Measurements from ENCODE around the gene ZFAND3.

The ZFAND3 gene

GRCh38 chr6:37993596-37993995, 174.1 kb downstream of the ZFAND3 start:
- no peak for DNase-seq

GRCh38 chr6:37994223-37994622, 174.7 kb downstream of the ZFAND3 start:
- no peak for DNase-seq

- DNase-seq = no peak
Measured at GRCh38 chr6:37998366-37998765, 178.8 kb downstream of the ZFAND3 start.

GRCh38 chr6:38001386-38001785, 181.9 kb downstream of the ZFAND3 start:
- DNase-seq = no peak

- no peak for DNase-seq
Measured at GRCh38 chr6:38004908-38005307, 185.4 kb downstream of the ZFAND3 start.

GRCh38 chr6:38011937-38012336, 192.4 kb downstream of the ZFAND3 start:
- DNase-seq = no peak

- DNase-seq = peak in 4 of 56 donors; percentile 1 to 12 (median 10)
Measured at GRCh38 chr6:38012573-38012972, 193.0 kb downstream of the ZFAND3 start.

- DNase-seq = no peak
Measured at GRCh38 chr6:38015341-38015740, 195.8 kb downstream of the ZFAND3 start.

- DNase-seq = no peak
Measured at GRCh38 chr6:38016824-38017223, 197.3 kb downstream of the ZFAND3 start.

GRCh38 chr6:38018755-38019165, 199.2 kb downstream of the ZFAND3 start:
- DNase-seq = no peak

GRCh38 chr6:38020593-38020992, 201.1 kb downstream of the ZFAND3 start:
- no peak for DNase-seq

- no peak for DNase-seq
Measured at GRCh38 chr6:38021029-38021428, 201.5 kb downstream of the ZFAND3 start.

GRCh38 chr6:38021571-38021970, 202.0 kb downstream of the ZFAND3 start:
- DNase-seq = no peak

- DNase-seq = no peak
Measured at GRCh38 chr6:38022688-38023087, 203.2 kb downstream of the ZFAND3 start.

- no peak for DNase-seq
Measured at GRCh38 chr6:38024908-38025307, 205.4 kb downstream of the ZFAND3 start.

GRCh38 chr6:38025451-38025850, 205.9 kb downstream of the ZFAND3 start:
- no peak for DNase-seq

- DNase-seq = no peak
Measured at GRCh38 chr6:38027685-38028373, 208.3 kb downstream of the ZFAND3 start.

GRCh38 chr6:38030380-38030779, 210.9 kb downstream of the ZFAND3 start:
- no peak for DNase-seq

GRCh38 chr6:38032797-38033196, 213.3 kb downstream of the ZFAND3 start:
- no peak for DNase-seq

- DNase-seq = no peak
Measured at GRCh38 chr6:38033442-38033982, 214.0 kb downstream of the ZFAND3 start.

GRCh38 chr6:38034274-38034914, 214.9 kb downstream of the ZFAND3 start:
- DNase-seq = peak in 7 of 56 donors; percentile 1 to 20 (median 13)

- no peak for DNase-seq
Measured at GRCh38 chr6:38035478-38035877, 216.0 kb downstream of the ZFAND3 start.

- no peak for DNase-seq
Measured at GRCh38 chr6:38039502-38039901, 220.0 kb downstream of the ZFAND3 start.
